LNCaP clone FGC (cell line): ENCODE results near the gene RCAN3.

Experiments used
- DNase-seq: peaks from one replicate; pipeline ENCODE4 v3.0.0-alpha.2; 2011; ENCODE audit warnings: low read depth
- H3K4me3 ChIP-seq: 2 replicates; pipeline ENCODE4 v1.5.1; 2011; ENCODE audit warnings: mild to moderate bottlenecking, low read depth, low read length, control low read depth
- CTCF ChIP-seq: IDR thresholded peaks from 2 replicates; pipeline ENCODE4 v1.5.1; 2012; ENCODE audit warnings: mild to moderate bottlenecking; ENCODE audit not compliant: control insufficient read depth, insufficient read depth; ENCODE audit errors: extremely low read depth

The RCAN3 gene

GRCh38 chr1:24564695-24565094, 62.1 kb downstream of the RCAN3 start:
- TF ChIP-seq CTCF = no peak
- H3K4me3 ChIP-seq = no peak overlapping the region
- DNase-seq = no peak

GRCh38 chr1:24566236-24566867, 63.7 kb downstream of the RCAN3 start:
- no peak for TF ChIP-seq CTCF
- H3K4me3 ChIP-seq = no peak overlapping the region
- no peak for DNase-seq

GRCh38 chr1:24567792-24568388, 65.3 kb downstream of the RCAN3 start:
- H3K4me3 ChIP-seq = no peak overlapping the region
- DNase-seq = peak; percentile 10
- TF ChIP-seq CTCF = 0 out of 2 replicates have a peak, but pooled peaks have one; percentile 11

GRCh38 chr1:24568475-24568874, 65.8 kb downstream of the RCAN3 start:
- TF ChIP-seq CTCF = no peak
- no peak for DNase-seq
- no peak overlapping the region for H3K4me3 ChIP-seq

- H3K4me3 ChIP-seq = no peak overlapping the region
- TF ChIP-seq CTCF = no peak
- no peak for DNase-seq
Observed at GRCh38 chr1:24570265-24571125, 67.9 kb downstream of the RCAN3 start.

- H3K4me3 ChIP-seq = no peak overlapping the region
- no peak for TF ChIP-seq CTCF
- DNase-seq = no peak
Observed at GRCh38 chr1:24572301-24572700, 69.7 kb downstream of the RCAN3 start.
